Measurements from ENCODE around the gene F5. TPM values are rescaled to one million over a fixed set of nuclear protein-coding genes. Genes with fewer than 3 reads are reported as not detected.

F5 gene
- total and polyA plus RNA-seq, 2 donors (not counting 1 experiment from before 2014, with no cell fraction given): 0.01 to 0.27 TPM

GRCh38 chr1:169523904-169524303, 62.4 kb downstream of the F5 start:
- Histone ChIP-seq H3K9me3 (ENCODE audit: control extremely low read depth in 1 of 3, control insufficient read depth in 2 of 3, insufficient read depth in 1 of 3, low read length in 2 of 3) (no peaks in the 10 kb centered on the region), H3K27ac (ENCODE audit: low read length in 2 of 2) (no peak overlapping the region), H3K9ac (ENCODE audit: low read length) (no peak overlapping the region), H3K4me1 (ENCODE audit: control insufficient read depth in 2 of 2, insufficient read depth in 2 of 2, low read length in 2 of 2) (no peaks in the 10 kb centered on the region), H3K27me3 (replicated peaks in 1 of 4; ENCODE audit: control extremely low read depth in 1 of 4, control insufficient read depth in 3 of 4, insufficient read depth in 4 of 4, low read length in 3 of 4) (no peaks in the 10 kb centered on the region), H3K36me3 (replicated peaks in 1 of 2; ENCODE audit: control extremely low read depth in 1 of 2, control insufficient read depth in 1 of 2, extremely low read depth in 1 of 2, insufficient read depth in 2 of 2, low read length in 1 of 2) (no peaks in the 10 kb centered on the region), H2AFZ (ENCODE audit: insufficient read depth, low read depth, low read length, poor library complexity, severe bottlenecking) (no peak overlapping the region), H3K4me3 (ENCODE audit: control extremely low read depth in 1 of 5, extremely low read depth in 1 of 5, insufficient read depth in 1 of 5, low read depth in 2 of 5, low read length in 4 of 5) (no peak overlapping the region), H4K20me1 (ENCODE audit: control insufficient read depth, insufficient read depth, low read length, poor library complexity, severe bottlenecking) (no peaks in the 10 kb centered on the region), H3K79me2 (ENCODE audit: control insufficient read depth, insufficient read depth, low read length) (no peaks in the 10 kb centered on the region), H3K4me2 (replicated peaks; ENCODE audit: low read depth, low read length, poor library complexity, severe bottlenecking) (no peak overlapping the region)
- CTCF ChIA-PET: no interaction called here
- H3K27me3 Mint-ChIP-seq: peaks cover 4% of the 10 kb centered on the region
- intact Hi-C loops (cut with micrococcal nuclease): no loop called here
- H3K27ac Mint-ChIP-seq: no peak overlapping the region
- H3K9me3 Mint-ChIP-seq (ENCODE audit: insufficient read depth): no peaks in the 10 kb centered on the region
- POLR2A ChIA-PET: no interaction called here
- DNase-seq (no peak), ATAC-seq (ENCODE audit: low read depth) (no peak)
- no peak overlapping the region for H3K4me3 Mint-ChIP-seq
- TF ChIP-seq CTCF (IDR thresholded peaks at IDR 0.05) (no peak), EZH2 (IDR thresholded peaks at IDR 0.05; ENCODE audit: borderline replicate concordance, insufficient read depth, low read depth, low read length, poor library complexity, severe bottlenecking) (no peak)
- H3K4me1 Mint-ChIP-seq: peaks cover 4% of the 10 kb centered on the region

GRCh38 chr1:169521226-169521625, 65.1 kb downstream of the F5 start:
- no peaks in the 10 kb centered on the region for H3K27me3 ChIP-seq (replicated peaks in 1 of 4; ENCODE audit: control extremely low read depth in 1 of 4, control insufficient read depth in 3 of 4, insufficient read depth in 4 of 4, low read length in 3 of 4)
- H3K36me3 ChIP-seq (replicated peaks in 1 of 2; ENCODE audit: control extremely low read depth in 1 of 2, control insufficient read depth in 1 of 2, extremely low read depth in 1 of 2, insufficient read depth in 2 of 2, low read length in 1 of 2): no peaks in the 10 kb centered on the region
- no peaks in the 10 kb centered on the region for H4K20me1 ChIP-seq (ENCODE audit: control insufficient read depth, insufficient read depth, low read length, poor library complexity, severe bottlenecking)
- no peak overlapping the region for H3K4me3 ChIP-seq (ENCODE audit: control extremely low read depth in 1 of 5, extremely low read depth in 1 of 5, insufficient read depth in 1 of 5, low read depth in 2 of 5, low read length in 4 of 5)
- no peak overlapping the region for H3K4me2 ChIP-seq (replicated peaks; ENCODE audit: low read depth, low read length, poor library complexity, severe bottlenecking)
- H3K9ac ChIP-seq (ENCODE audit: low read length): no peak overlapping the region
- no peak overlapping the region for H3K27ac ChIP-seq (ENCODE audit: low read length in 2 of 2)
- H3K9me3 ChIP-seq (ENCODE audit: control extremely low read depth in 1 of 3, control insufficient read depth in 2 of 3, insufficient read depth in 1 of 3, low read length in 2 of 3): no peaks in the 10 kb centered on the region
- no peaks in the 10 kb centered on the region for H3K79me2 ChIP-seq (ENCODE audit: control insufficient read depth, insufficient read depth, low read length)
- POLR2A ChIA-PET: no interaction called here
- H3K4me3 Mint-ChIP-seq: no peak overlapping the region
- DNase-seq (no peak), ATAC-seq (ENCODE audit: low read depth) (no peak)
- intact Hi-C loops (cut with micrococcal nuclease): no loop called here
- H3K27ac Mint-ChIP-seq: no peak overlapping the region
- TF ChIP-seq EZH2 (IDR thresholded peaks at IDR 0.05; ENCODE audit: borderline replicate concordance, insufficient read depth, low read depth, low read length, poor library complexity, severe bottlenecking) (no peak), CTCF (IDR thresholded peaks at IDR 0.05) (no peak)
- no peaks in the 10 kb centered on the region for H3K4me1 Mint-ChIP-seq
- H3K27me3 Mint-ChIP-seq: no peaks in the 10 kb centered on the region
- no peaks in the 10 kb centered on the region for H3K4me1 ChIP-seq (ENCODE audit: control insufficient read depth in 2 of 2, insufficient read depth in 2 of 2, low read length in 2 of 2)
- no peaks in the 10 kb centered on the region for H3K9me3 Mint-ChIP-seq (ENCODE audit: insufficient read depth)
- WGBS (ENCODE audit: insufficient coverage): no CpG with 5 or more reads among the region's 1 CpG
- H2AFZ ChIP-seq (ENCODE audit: insufficient read depth, low read depth, low read length, poor library complexity, severe bottlenecking): no peak overlapping the region
- CTCF ChIA-PET: no interaction called here
